H9 (cell line): ENCODE results near the gene MARK4. TPM values are rescaled to one million over a fixed set of nuclear protein-coding genes. Genes with fewer than 3 reads are reported as not detected.

Experiments
- DNase-seq: peaks from one replicate; pipeline ENCODE4 v3.0.0-alpha.2; 2017
- H2AFZ ChIP-seq: one replicate; pipeline ENCODE4 v1.6.1; 2013; ENCODE audit warnings: mild to moderate bottlenecking, low read length, control low read depth, moderate library complexity
- H2AK5ac ChIP-seq: 2 replicates; pipeline ENCODE4 v1.6.1; 2013; ENCODE audit warnings: low read length, control low read depth, mixed read lengths; ENCODE audit not compliant: insufficient read length
- H2BK120ac ChIP-seq: one replicate; pipeline ENCODE4 v1.6.1; 2013; ENCODE audit warnings: low read depth, mild to moderate bottlenecking, low read length, control low read depth, inconsistent platforms; ENCODE audit not compliant: poor library complexity, severe bottlenecking
- H2BK12ac ChIP-seq: 2 replicates; pipeline ENCODE4 v1.6.1; 2013; ENCODE audit warnings: low read length, control low read depth, mixed read lengths, low read depth; ENCODE audit not compliant: insufficient read length
- H2BK15ac ChIP-seq: 2 replicates; pipeline ENCODE4 v1.6.1; 2013; ENCODE audit warnings: low read depth, low read length, control low read depth
- H2BK20ac ChIP-seq: one replicate; pipeline ENCODE4 v1.6.1; 2013; ENCODE audit warnings: low read depth, mild to moderate bottlenecking, low read length, control low read depth, inconsistent platforms; ENCODE audit not compliant: poor library complexity, severe bottlenecking
- H2BK5ac ChIP-seq: 2 replicates; pipeline ENCODE4 v1.6.1; 2013; ENCODE audit warnings: low read length, control low read depth, mixed read lengths; ENCODE audit not compliant: insufficient read length
- H3K14ac ChIP-seq: 2 replicates; pipeline ENCODE4 v1.6.1; 2013; ENCODE audit warnings: low read length, control low read depth; ENCODE audit not compliant: insufficient read depth
- H3K18ac ChIP-seq: 2 replicates; pipeline ENCODE4 v1.6.1; 2013; ENCODE audit warnings: low read depth, mild to moderate bottlenecking, mixed read lengths, low read length, control low read depth; ENCODE audit not compliant: insufficient read length
- H3K23ac ChIP-seq: 2 replicates; pipeline ENCODE4 v1.6.1; 2013; ENCODE audit warnings: low read length, control low read depth, mixed read lengths, low read depth; ENCODE audit not compliant: insufficient read length
- H3K23me2 ChIP-seq: 2 replicates; pipeline ENCODE4 v1.6.1; 2013; ENCODE audit warnings: low read depth, mild to moderate bottlenecking, mixed read lengths, low read length, control low read depth; ENCODE audit not compliant: insufficient read length, poor library complexity, severe bottlenecking
- H3K27ac ChIP-seq: 2 replicates; pipeline ENCODE4 v1.5.1; 2013; ENCODE audit warnings: low read length, control low read depth, mixed read lengths, low read depth; ENCODE audit not compliant: insufficient read length
- H3K27me3 ChIP-seq: 2 replicates; pipeline ENCODE4 v1.6.1; 2013; ENCODE audit warnings: low read length, control low read depth, inconsistent platforms; ENCODE audit not compliant: insufficient read depth
- H3K4ac ChIP-seq: 2 replicates; pipeline ENCODE4 v1.6.1; 2013; ENCODE audit warnings: low read depth, mild to moderate bottlenecking, control low read depth, inconsistent platforms, low read length, moderate library complexity
- H3K4me1 ChIP-seq: 2 replicates; pipeline ENCODE4 v1.6.1; 2013; ENCODE audit warnings: low read length, control low read depth, inconsistent platforms; ENCODE audit not compliant: insufficient read depth
- H3K4me2 ChIP-seq: 2 replicates; pipeline ENCODE4 v1.6.1; 2013; ENCODE audit warnings: low read length, control low read depth, mixed read lengths; ENCODE audit not compliant: insufficient read length, insufficient read depth
- H3K56ac ChIP-seq: 2 replicates; pipeline ENCODE4 v1.6.1; 2013; ENCODE audit warnings: low read depth, mild to moderate bottlenecking, mixed read lengths, low read length, control low read depth; ENCODE audit not compliant: insufficient read length
- H3K79me1 ChIP-seq: 2 replicates; pipeline ENCODE4 v1.6.1; 2013; ENCODE audit warnings: low read depth, mild to moderate bottlenecking, moderate library complexity, low read length, control low read depth, inconsistent platforms; ENCODE audit not compliant: insufficient read depth, poor library complexity, severe bottlenecking
- H3K79me2 ChIP-seq: 2 replicates; pipeline ENCODE4 v1.6.1; 2013; ENCODE audit warnings: low read length, control low read depth, inconsistent platforms; ENCODE audit not compliant: insufficient read depth
- H3K9ac ChIP-seq: 2 replicates; pipeline ENCODE4 v1.6.1; 2013; ENCODE audit warnings: low read length, control low read depth, mixed read lengths; ENCODE audit not compliant: insufficient read length; ENCODE audit errors: extremely low read depth
- H3K9me3 ChIP-seq: one replicate; pipeline ENCODE4 v1.6.1; 2013; ENCODE audit warnings: low read depth, low read length, inconsistent platforms; ENCODE audit not compliant: control insufficient read depth
- H3T11ph ChIP-seq: one replicate; pipeline ENCODE4 v1.6.1; 2013; ENCODE audit warnings: mild to moderate bottlenecking, low read length, control low read depth, inconsistent platforms
- H4K20me1 ChIP-seq: one replicate; pipeline ENCODE4 v1.6.1; 2013; ENCODE audit not compliant: control insufficient read depth, insufficient read length, insufficient read depth
- H4K5ac ChIP-seq: 2 replicates; pipeline ENCODE4 v1.6.1; 2013; ENCODE audit warnings: low read depth, mild to moderate bottlenecking, mixed read lengths, low read length, control low read depth; ENCODE audit not compliant: insufficient read length
- H4K8ac ChIP-seq: replicated peaks from 2 replicates; pipeline ENCODE4 v1.6.1; 2013; ENCODE audit warnings: low read length, control low read depth, mixed read lengths, low read depth; ENCODE audit not compliant: insufficient read length
- H4K91ac ChIP-seq: 2 replicates; pipeline ENCODE4 v1.6.1; 2013; ENCODE audit warnings: low read depth, mild to moderate bottlenecking, moderate library complexity, mixed read lengths, low read length, control low read depth; ENCODE audit not compliant: insufficient read length
- H3K27ac Mint-ChIP-seq, 3 experiments: 2 replicates in 2 of 3; 3 replicates in 1 of 3; pipeline ENCODE4 v1.8.0; 2020 to 2021; ENCODE audit warnings: mixed read lengths in 3 of 3, mild to moderate bottlenecking in 1 of 3, moderate library complexity in 1 of 3
- H3K27me3 Mint-ChIP-seq: 2 replicates; pipeline ENCODE4 v1.8.0; 2021; ENCODE audit warnings: low read depth, mild to moderate bottlenecking, moderate library complexity, mixed read lengths
- H3K36me3 Mint-ChIP-seq, 3 experiments: 2 replicates in 2 of 3; 3 replicates in 1 of 3; pipeline ENCODE4 v1.8.0; 2020 to 2021; ENCODE audit warnings: low read depth in 3 of 3, mixed read lengths in 3 of 3; ENCODE audit not compliant: insufficient read depth in 1 of 3
- H3K4me1 Mint-ChIP-seq, 2 experiments: 2 replicates each; pipeline ENCODE4 v1.8.0; 2020; ENCODE audit warnings: mixed read lengths in 2 of 2
- H3K4me3 Mint-ChIP-seq, 2 experiments: 2 replicates in 1 of 2; 3 replicates in 1 of 2; pipeline ENCODE4 v1.8.0; 2020 to 2021; ENCODE audit warnings: mild to moderate bottlenecking in 2 of 2, mixed read lengths in 2 of 2, moderate library complexity in 1 of 2
- H3K9me3 Mint-ChIP-seq, 2 experiments: 2 replicates in 1 of 2; 3 replicates in 1 of 2; pipeline ENCODE4 v1.8.0; 2020; ENCODE audit warnings: mild to moderate bottlenecking in 2 of 2, mixed read lengths in 2 of 2, moderate library complexity in 1 of 2
- CTCF ChIP-seq: fragments of 200-600 bp; sonication (generic); conservative IDR thresholded peaks from 3 replicates; pipeline ENCODE4 v1.8.0; 2021; ENCODE audit warnings: antibody characterized with exemption, mild to moderate bottlenecking
- WGBS: extraction: QIAGEN DNeasy Blood & Tissue Kit; methylation state at CpG from one replicate; pipeline ENCODE4 v1.1.7; 2013; ENCODE audit warnings: missing lambda C conversion rate, low lambda C conversion rate, mixed read lengths; ENCODE audit not compliant: insufficient read length; ENCODE audit errors: extremely low coverage; 5-methylcytosine and 5-hydroxymethylcytosine counted together
- total RNA-seq: library from RNA; stranded (reverse); gene quantifications from 2 replicates; pipeline ENCODE4 v1.2.1, GENCODE V29; 2021

The MARK4 gene
- total RNA-seq, 1 experiment from 2014 or later: 44.7 TPM

- Histone ChIP-seq H3K18ac (no peak overlapping the region), H3K4me2 (no peak overlapping the region), H2BK12ac (no peak overlapping the region), H2BK20ac (no peak overlapping the region), H4K91ac (no peak overlapping the region), H3K79me2 (no peaks in the 10 kb centered on the region), H2AFZ (no peak overlapping the region), H3K27ac (no peak overlapping the region), H2BK15ac (no peak overlapping the region), H3T11ph (no peak overlapping the region), H3K4me1 (0 out of 2 replicates have a peak, but pooled peaks cover 2% of the 10 kb centered on the region), H4K8ac (no peak overlapping the region), H4K20me1 (peaks cover 2% of the 10 kb centered on the region), H3K23ac (no peak overlapping the region), H3K56ac (no peak overlapping the region), H3K9me3 (no peaks in the 10 kb centered on the region), H3K27me3 (peaks cover 4% of the 10 kb centered on the region), H2BK5ac (no peak overlapping the region), H3K14ac (no peak overlapping the region), H3K4ac (no peak overlapping the region), H3K9ac (no peak overlapping the region), H4K5ac (no peak overlapping the region), H3K23me2 (peaks cover 12% of the 10 kb centered on the region), H3K79me1 (no peaks in the 10 kb centered on the region), H2BK120ac (no peak overlapping the region), H2AK5ac (no peak overlapping the region)
- H3K36me3 Mint-ChIP-seq: no peaks in the 10 kb centered on the region
- H3K4me1 Mint-ChIP-seq: peaks cover 4 to 12% of the 10 kb centered on the region in 2 experiments; a peak in 3 of 4 replicates
- peaks cover 19% of the 10 kb centered on the region for H3K27me3 Mint-ChIP-seq
- no peaks in the 10 kb centered on the region; a peak in 2 of 5 replicates for H3K9me3 Mint-ChIP-seq
- no peak overlapping the region for H3K27ac Mint-ChIP-seq
- DNase-seq: no peak
- H3K4me3 Mint-ChIP-seq: no peak overlapping the region
- WGBS: no CpG with 5 or more reads among the region's 13 CpGs
- no peak for TF ChIP-seq CTCF
Measured at GRCh38 chr19:45342911-45343310, 91.8 kb downstream of the MARK4 start.
